SK-N-SH treated with all-trans-retinoic acid at 6 μM for 48 hours (cell line): ENCODE measurements around the gene CNP.

ENCODE experiments used
- ATAC-seq: fragments of 200-7000 bp; cut with Tn5 transposase; 3 replicates; pipeline ENCODE4 v1.9.1; 2020; ENCODE audit warnings: mild to moderate bottlenecking, moderate library complexity
- ARNTL ChIP-seq: fragments of 450-650 bp; formaldehyde crosslinking; IDR thresholded peaks from 2 replicates; pipeline ENCODE4 v1.5.0; 2020; ENCODE audit warnings: low read depth, mild to moderate bottlenecking, moderate library complexity, borderline replicate concordance
- BACH2 ChIP-seq: fragments of 250-450 bp; sonication (Bioruptor Pico); IDR thresholded peaks from 2 replicates; pipeline ENCODE4 v1.9.0; 2021; ENCODE audit warnings: mild to moderate bottlenecking, borderline replicate concordance
- CREB5 ChIP-seq: fragments of 250-450 bp; sonication (Bioruptor Pico); IDR thresholded peaks from 2 replicates; pipeline ENCODE4 v1.5.1; 2020; ENCODE audit warnings: low read depth, mild to moderate bottlenecking, moderate library complexity
- CSDC2 ChIP-seq: fragments of 250-450 bp; sonication (Bioruptor Pico); IDR thresholded peaks from 2 replicates; pipeline ENCODE4 v1.5.0; 2020; ENCODE audit warnings: mild to moderate bottlenecking, moderate library complexity
- ESRRG ChIP-seq: fragments of 250-450 bp; sonication (Bioruptor Pico); IDR thresholded peaks from 2 replicates; pipeline ENCODE4 v1.6.1; 2021; ENCODE audit warnings: mild to moderate bottlenecking
- ISL1 ChIP-seq: fragments of 250-450 bp; sonication (Bioruptor Pico); IDR thresholded peaks from 2 replicates; pipeline ENCODE4 v2.1.2; 2022; ENCODE audit warnings: mild to moderate bottlenecking, moderate library complexity
- OSR1 ChIP-seq: fragments of 250-450 bp; sonication (Bioruptor Pico); IDR thresholded peaks from 2 replicates; pipeline ENCODE4 v1.8.0; 2022; ENCODE audit warnings: moderate library complexity, mild to moderate bottlenecking, inconsistent platforms
- RARB ChIP-seq: fragments of 250-450 bp; sonication (Bioruptor Pico); IDR thresholded peaks from 2 replicates; pipeline ENCODE4 v1.8.0; 2021; ENCODE audit warnings: mild to moderate bottlenecking, moderate library complexity
- SNAI2 ChIP-seq: fragments of 250-450 bp; sonication (Bioruptor Pico); IDR thresholded peaks from 2 replicates; pipeline ENCODE4 v1.5.0; 2020; ENCODE audit warnings: mild to moderate bottlenecking, moderate library complexity
- TCF4 ChIP-seq: fragments of 250-450 bp; sonication (Bioruptor Pico); IDR thresholded peaks from 2 replicates; pipeline ENCODE4 v1.8.0; 2021; ENCODE audit warnings: mild to moderate bottlenecking, moderate library complexity, borderline replicate concordance
- TOX ChIP-seq: fragments of 250-450 bp; sonication (Bioruptor Pico); IDR thresholded peaks from 2 replicates; pipeline ENCODE4 v1.8.0; 2021; ENCODE audit warnings: mild to moderate bottlenecking, moderate library complexity, borderline replicate concordance
- ZC3H10 ChIP-seq: fragments of 250-450 bp; sonication (Bioruptor Pico); IDR thresholded peaks from 2 replicates; pipeline ENCODE4 v1.5.1; 2021; ENCODE audit warnings: mild to moderate bottlenecking, moderate library complexity
- ZFP3 ChIP-seq: fragments of 250-450 bp; sonication (Bioruptor Pico); IDR thresholded peaks from 2 replicates; pipeline ENCODE4 v1.5.0; 2020; ENCODE audit warnings: mild to moderate bottlenecking, moderate library complexity
- ZFP30 ChIP-seq: fragments of 450-650 bp; formaldehyde crosslinking; IDR thresholded peaks from 2 replicates; pipeline ENCODE4 v1.5.0; 2022; ENCODE audit warnings: mild to moderate bottlenecking, moderate library complexity
- ZNF70 ChIP-seq: fragments of 450-650 bp; formaldehyde crosslinking; IDR thresholded peaks from 2 replicates; pipeline ENCODE4 v1.5.0; 2020; ENCODE audit warnings: mild to moderate bottlenecking, moderate library complexity
- ZNF8 ChIP-seq: fragments of 450-650 bp; formaldehyde crosslinking; IDR thresholded peaks from 2 replicates; pipeline ENCODE4 v1.5.0; 2020; ENCODE audit warnings: mild to moderate bottlenecking, moderate library complexity
- TF ChIP-seq, protein P1 (sequence below): fragments of 250-450 bp; sonication (Bioruptor Pico); IDR thresholded peaks from 2 replicates; pipeline ENCODE4 v1.5.0; 2020; ENCODE audit warnings: mild to moderate bottlenecking, moderate library complexity
- TF ChIP-seq, protein P2 (sequence below): fragments of 250-450 bp; sonication (Bioruptor Pico); IDR thresholded peaks from 2 replicates; pipeline ENCODE4 v1.5.1; 2021; ENCODE audit warnings: mild to moderate bottlenecking, moderate library complexity
- TF ChIP-seq, protein P3 (sequence below): fragments of 250-450 bp; sonication (Bioruptor Pico); IDR thresholded peaks from 2 replicates; pipeline ENCODE4 v1.8.0; 2021; ENCODE audit warnings: low read depth, mild to moderate bottlenecking, moderate library complexity, borderline replicate concordance

CNP gene

GRCh38 chr17:41974658-41975057 lies 8.1 kb downstream of the CNP start:
- ATAC-seq, result no peak
- no peak for TF ChIP-seq ZNF8 (CRISPR knock-in tag)
- TF ChIP-seq ZNF70 (CRISPR knock-in tag), result no peak
- no peak for TF ChIP-seq CREB5
- no peak for TF ChIP-seq ISL1

DNA sequence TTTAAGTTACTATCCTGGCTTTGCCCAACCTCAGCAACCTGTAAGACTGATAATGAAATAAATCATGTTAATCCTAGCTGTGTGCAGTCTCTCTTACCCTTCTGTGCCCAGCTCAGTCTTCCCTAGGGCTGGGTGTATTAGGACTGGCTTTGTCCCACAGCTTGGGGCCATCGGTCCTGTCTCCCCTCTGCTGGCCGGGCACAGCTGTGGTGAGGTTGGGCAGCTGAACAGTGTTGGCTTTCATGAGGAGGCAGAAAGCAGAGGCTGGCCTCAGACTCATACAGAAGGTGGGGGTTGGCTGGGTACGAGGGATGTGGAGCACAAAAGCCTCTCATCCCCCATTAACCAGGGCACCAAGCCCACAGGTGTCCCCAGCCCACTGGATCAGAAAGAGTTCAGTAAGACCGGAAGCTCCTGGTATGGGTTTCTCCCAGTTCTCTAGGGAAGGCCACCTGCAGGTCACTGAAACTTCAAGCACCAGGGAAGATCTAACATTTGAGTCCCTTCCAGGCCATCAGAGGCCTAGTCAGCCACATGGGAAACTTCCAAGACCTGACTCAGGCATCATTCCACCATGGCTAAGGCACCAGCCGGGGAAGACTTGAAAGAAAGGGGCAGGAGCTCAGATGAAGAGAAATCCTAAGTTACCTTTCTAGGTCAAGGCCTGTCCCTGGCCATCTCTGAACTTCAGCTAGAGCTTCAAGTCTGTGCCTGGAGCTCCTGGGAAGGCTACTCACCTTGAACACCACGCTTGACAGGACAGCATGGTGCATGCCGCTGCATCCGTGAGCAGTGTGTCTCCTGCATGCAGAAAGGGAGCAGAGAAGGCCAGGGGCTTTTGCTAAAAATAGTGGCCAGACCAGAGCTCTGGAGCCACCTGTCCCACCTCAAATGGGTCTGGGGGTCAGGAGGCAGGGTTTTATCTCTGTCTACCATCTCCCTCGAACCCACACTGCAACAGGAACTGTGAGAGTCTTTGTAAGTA lies 8.8 kb downstream of the CNP start:
- TF ChIP-seq ZFP3, result no peak
- no peak for TF ChIP-seq SNAI2
- no peak for TF ChIP-seq TCF4 (CRISPR knock-in tag)
- TF ChIP-seq, protein P1, sequence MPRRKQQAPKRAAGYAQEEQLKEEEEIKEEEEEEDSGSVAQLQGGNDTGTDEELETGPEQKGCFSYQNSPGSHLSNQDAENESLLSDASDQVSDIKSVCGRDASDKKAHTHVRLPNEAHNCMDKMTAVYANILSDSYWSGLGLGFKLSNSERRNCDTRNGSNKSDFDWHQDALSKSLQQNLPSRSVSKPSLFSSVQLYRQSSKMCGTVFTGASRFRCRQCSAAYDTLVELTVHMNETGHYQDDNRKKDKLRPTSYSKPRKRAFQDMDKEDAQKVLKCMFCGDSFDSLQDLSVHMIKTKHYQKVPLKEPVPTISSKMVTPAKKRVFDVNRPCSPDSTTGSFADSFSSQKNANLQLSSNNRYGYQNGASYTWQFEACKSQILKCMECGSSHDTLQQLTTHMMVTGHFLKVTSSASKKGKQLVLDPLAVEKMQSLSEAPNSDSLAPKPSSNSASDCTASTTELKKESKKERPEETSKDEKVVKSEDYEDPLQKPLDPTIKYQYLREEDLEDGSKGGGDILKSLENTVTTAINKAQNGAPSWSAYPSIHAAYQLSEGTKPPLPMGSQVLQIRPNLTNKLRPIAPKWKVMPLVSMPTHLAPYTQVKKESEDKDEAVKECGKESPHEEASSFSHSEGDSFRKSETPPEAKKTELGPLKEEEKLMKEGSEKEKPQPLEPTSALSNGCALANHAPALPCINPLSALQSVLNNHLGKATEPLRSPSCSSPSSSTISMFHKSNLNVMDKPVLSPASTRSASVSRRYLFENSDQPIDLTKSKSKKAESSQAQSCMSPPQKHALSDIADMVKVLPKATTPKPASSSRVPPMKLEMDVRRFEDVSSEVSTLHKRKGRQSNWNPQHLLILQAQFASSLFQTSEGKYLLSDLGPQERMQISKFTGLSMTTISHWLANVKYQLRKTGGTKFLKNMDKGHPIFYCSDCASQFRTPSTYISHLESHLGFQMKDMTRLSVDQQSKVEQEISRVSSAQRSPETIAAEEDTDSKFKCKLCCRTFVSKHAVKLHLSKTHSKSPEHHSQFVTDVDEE (CRISPR knock-in tag), result no peak
- TF ChIP-seq, protein P2, sequence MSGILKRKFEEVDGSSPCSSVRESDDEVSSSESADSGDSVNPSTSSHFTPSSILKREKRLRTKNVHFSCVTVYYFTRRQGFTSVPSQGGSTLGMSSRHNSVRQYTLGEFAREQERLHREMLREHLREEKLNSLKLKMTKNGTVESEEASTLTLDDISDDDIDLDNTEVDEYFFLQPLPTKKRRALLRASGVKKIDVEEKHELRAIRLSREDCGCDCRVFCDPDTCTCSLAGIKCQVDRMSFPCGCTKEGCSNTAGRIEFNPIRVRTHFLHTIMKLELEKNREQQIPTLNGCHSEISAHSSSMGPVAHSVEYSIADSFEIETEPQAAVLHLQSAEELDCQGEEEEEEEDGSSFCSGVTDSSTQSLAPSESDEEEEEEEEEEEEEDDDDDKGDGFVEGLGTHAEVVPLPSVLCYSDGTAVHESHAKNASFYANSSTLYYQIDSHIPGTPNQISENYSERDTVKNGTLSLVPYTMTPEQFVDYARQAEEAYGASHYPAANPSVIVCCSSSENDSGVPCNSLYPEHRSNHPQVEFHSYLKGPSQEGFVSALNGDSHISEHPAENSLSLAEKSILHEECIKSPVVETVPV (CRISPR knock-in tag), result no peak
- TF ChIP-seq CSDC2 (CRISPR knock-in tag), result no peak
- no peak for TF ChIP-seq ZC3H10 (CRISPR knock-in tag)
- ATAC-seq, result no peak

- TF ChIP-seq, protein P3, sequence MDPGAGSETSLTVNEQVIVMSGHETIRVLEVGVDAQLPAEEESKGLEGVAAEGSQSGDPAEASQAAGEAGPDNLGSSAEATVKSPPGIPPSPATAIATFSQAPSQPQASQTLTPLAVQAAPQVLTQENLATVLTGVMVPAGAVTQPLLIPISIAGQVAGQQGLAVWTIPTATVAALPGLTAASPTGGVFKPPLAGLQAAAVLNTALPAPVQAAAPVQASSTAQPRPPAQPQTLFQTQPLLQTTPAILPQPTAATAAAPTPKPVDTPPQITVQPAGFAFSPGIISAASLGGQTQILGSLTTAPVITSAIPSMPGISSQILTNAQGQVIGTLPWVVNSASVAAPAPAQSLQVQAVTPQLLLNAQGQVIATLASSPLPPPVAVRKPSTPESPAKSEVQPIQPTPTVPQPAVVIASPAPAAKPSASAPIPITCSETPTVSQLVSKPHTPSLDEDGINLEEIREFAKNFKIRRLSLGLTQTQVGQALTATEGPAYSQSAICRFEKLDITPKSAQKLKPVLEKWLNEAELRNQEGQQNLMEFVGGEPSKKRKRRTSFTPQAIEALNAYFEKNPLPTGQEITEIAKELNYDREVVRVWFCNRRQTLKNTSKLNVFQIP (CRISPR knock-in tag), result no peak
- no peak for TF ChIP-seq ZFP30 (CRISPR knock-in tag)
- TF ChIP-seq TOX (CRISPR knock-in tag), result no peak
- TF ChIP-seq TCF4 (CRISPR knock-in tag), result no peak
- TF ChIP-seq, protein P1 (CRISPR knock-in tag), result no peak
- no peak for TF ChIP-seq CSDC2 (CRISPR knock-in tag)
- TF ChIP-seq SNAI2, result no peak
- TF ChIP-seq ZFP3, result no peak
- TF ChIP-seq OSR1 (CRISPR knock-in tag), result no peak
- TF ChIP-seq, protein P2 (CRISPR knock-in tag), result no peak
- no peak for TF ChIP-seq ARNTL
- TF ChIP-seq BACH2 (CRISPR knock-in tag), result no peak
- TF ChIP-seq ESRRG, result no peak
- TF ChIP-seq RARB, result no peak
- TF ChIP-seq ZNF70 (CRISPR knock-in tag), result no peak
- no peak for ATAC-seq
Measured at GRCh38 chr17:41976142-41976768, 9.7 kb downstream of the CNP start.
